PC-3 (cell line): ENCODE data around the gene SPOP.

ENCODE experiments used
- EZH2 ChIP-seq: fragments of 300-600 bp; sonication (generic); IDR thresholded peaks from one replicate; pipeline ENCODE4 v1.6.1; 2017; ENCODE audit warnings: antibody characterized with exemption, mild to moderate bottlenecking, low read length; ENCODE audit not compliant: unreplicated experiment
- TF ChIP-seq, protein P1 (sequence below): fragments of 300-600 bp; sonication (generic); conservative IDR thresholded peaks from 2 replicates; pipeline ENCODE4 v1.5.1; 2017; ENCODE audit warnings: antibody characterized with exemption, low read depth, mild to moderate bottlenecking, low read length

DNA sequence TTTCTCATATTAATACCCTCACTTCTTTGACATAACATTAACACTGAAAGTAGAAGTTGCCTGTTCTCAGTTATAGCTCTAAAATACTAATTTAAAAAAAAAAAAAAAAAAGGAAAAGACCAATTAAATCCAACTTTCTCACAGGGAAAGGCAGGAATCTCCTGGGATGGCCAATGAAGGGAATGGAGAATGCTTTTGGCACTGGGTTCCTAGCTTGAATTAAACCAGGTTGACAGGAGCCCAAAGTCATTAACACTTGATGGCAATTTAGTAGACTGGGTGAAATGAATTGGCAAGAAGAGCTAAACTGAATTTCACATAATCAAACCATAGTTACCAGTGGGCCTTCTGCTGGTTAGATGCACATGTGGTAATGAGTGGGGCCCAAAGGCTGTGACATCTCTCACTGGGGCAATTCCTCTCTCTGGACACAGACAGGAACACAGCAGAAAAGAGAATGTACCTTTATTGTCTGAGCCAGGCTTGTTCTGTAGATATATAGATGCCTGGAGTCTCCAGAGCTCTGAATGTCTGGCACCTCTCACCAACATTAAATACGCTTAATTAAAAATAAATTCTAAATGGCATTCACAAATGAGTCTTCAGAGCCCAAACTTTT lies 64.6 kb downstream of the SPOP start:
- TF ChIP-seq EZH2 = no peak
- TF ChIP-seq, protein P1, sequence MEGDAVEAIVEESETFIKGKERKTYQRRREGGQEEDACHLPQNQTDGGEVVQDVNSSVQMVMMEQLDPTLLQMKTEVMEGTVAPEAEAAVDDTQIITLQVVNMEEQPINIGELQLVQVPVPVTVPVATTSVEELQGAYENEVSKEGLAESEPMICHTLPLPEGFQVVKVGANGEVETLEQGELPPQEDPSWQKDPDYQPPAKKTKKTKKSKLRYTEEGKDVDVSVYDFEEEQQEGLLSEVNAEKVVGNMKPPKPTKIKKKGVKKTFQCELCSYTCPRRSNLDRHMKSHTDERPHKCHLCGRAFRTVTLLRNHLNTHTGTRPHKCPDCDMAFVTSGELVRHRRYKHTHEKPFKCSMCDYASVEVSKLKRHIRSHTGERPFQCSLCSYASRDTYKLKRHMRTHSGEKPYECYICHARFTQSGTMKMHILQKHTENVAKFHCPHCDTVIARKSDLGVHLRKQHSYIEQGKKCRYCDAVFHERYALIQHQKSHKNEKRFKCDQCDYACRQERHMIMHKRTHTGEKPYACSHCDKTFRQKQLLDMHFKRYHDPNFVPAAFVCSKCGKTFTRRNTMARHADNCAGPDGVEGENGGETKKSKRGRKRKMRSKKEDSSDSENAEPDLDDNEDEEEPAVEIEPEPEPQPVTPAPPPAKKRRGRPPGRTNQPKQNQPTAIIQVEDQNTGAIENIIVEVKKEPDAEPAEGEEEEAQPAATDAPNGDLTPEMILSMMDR = no peak
